ENCODE measurements around the gene USHBP1.

USHBP1 gene

GRCh38 chr19:17260842-17261325 lies 3.7 kb downstream of the USHBP1 start:
- WGBS = 27% methylated on average over 14 of the region's 15 CpGs

DNA sequence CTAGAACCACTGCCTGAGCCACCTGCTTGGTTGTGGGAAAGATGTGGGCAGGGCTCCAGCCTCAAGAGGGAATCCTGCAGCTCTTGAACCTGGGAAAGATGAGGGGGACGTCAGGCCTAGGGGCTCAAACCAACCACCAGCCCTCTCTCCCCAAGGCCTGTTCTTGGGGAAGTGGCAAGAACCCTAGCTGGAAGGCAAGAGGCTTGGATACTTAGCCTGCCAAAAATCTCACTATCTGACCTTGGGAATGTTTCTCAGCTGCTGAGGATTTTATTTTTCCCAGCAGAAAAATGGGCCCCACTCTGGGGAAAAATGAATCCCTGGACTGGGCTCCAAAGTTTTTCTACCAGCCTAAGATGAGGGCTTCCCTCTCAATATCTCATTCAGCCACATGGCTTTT lies 4.6 kb downstream of the USHBP1 start:
- no peak overlapping the region for H2BK5ac ChIP-seq (ENCODE audit: low read depth, low read length, poor library complexity, severe bottlenecking)
- H4K8ac ChIP-seq (ENCODE audit: low read length) = no peak overlapping the region
- no peak overlapping the region for H2BK120ac ChIP-seq (ENCODE audit: low read depth, low read length)
- DNase-seq = no peak
- no peak overlapping the region for H3K9ac ChIP-seq (ENCODE audit: low read length)
- H3K36me3 ChIP-seq (ENCODE audit: control insufficient read depth in 1 of 2, insufficient read depth in 2 of 2, low read depth in 1 of 2, low read length in 2 of 2) = no peaks in the 10 kb centered on the region
- no peak overlapping the region for H3K4me2 ChIP-seq (ENCODE audit: low read length, poor library complexity, severe bottlenecking)
- H3K9me3 ChIP-seq (ENCODE audit: control insufficient read depth, low read length) = peaks cover 10% of the 10 kb centered on the region
- no peak overlapping the region for H4K91ac ChIP-seq (ENCODE audit: low read length)
- 83% methylated on average over 1 of the region's 1 CpG for whole genome bisulfite sequencing
- no peaks in the 10 kb centered on the region for H3K79me1 ChIP-seq (replicated peaks; ENCODE audit: low read length, poor library complexity, severe bottlenecking)
- H3K14ac ChIP-seq (ENCODE audit: low read length in 2 of 2) = no peak overlapping the region
- H2BK12ac ChIP-seq (ENCODE audit: low read length in 2 of 2) = no peak overlapping the region
- H2AFZ ChIP-seq (ENCODE audit: low read depth, low read length) = no peak overlapping the region
- H2BK15ac ChIP-seq (ENCODE audit: low read depth, poor library complexity, severe bottlenecking) = no peak overlapping the region
- no peak overlapping the region for H3K27ac ChIP-seq (ENCODE audit: low read length, poor library complexity, severe bottlenecking)
- H3K4ac ChIP-seq (ENCODE audit: low read depth in 1 of 2, low read length in 2 of 2) = no peak overlapping the region
- peaks cover 4% of the 10 kb centered on the region for H3K4me1 ChIP-seq (ENCODE audit: control insufficient read depth, insufficient read depth, low read depth, low read length)
- H3K23ac ChIP-seq (ENCODE audit: low read length in 2 of 2) = no peak overlapping the region
- H3K27me3 ChIP-seq (ENCODE audit: control insufficient read depth in 1 of 2, insufficient read depth in 1 of 2, low read length in 2 of 2) = peaks cover 0 to 10% of the 10 kb centered on the region in 2 experiments
- no peak overlapping the region for H2AK5ac ChIP-seq (ENCODE audit: low read length, severe bottlenecking)
- no peak overlapping the region for H3K18ac ChIP-seq (ENCODE audit: low read depth in 1 of 2, low read length in 2 of 2)
- H3K4me3 ChIP-seq (ENCODE audit: insufficient read depth in 1 of 2, low read depth in 1 of 2, low read length in 2 of 2) = no peak overlapping the region

More at GRCh38 chr19:17260842-17261325, 3.7 kb downstream of the USHBP1 start:
- Histone ChIP-seq H2BK12ac (ENCODE audit: low read length in 2 of 2) (no peak overlapping the region), H3K79me1 (replicated peaks; ENCODE audit: low read length, poor library complexity, severe bottlenecking) (no peaks in the 10 kb centered on the region), H3K18ac (ENCODE audit: low read depth in 1 of 2, low read length in 2 of 2) (no peak overlapping the region), H2AFZ (ENCODE audit: low read depth, low read length) (no peak overlapping the region), H3K27me3 (ENCODE audit: control insufficient read depth in 1 of 2, insufficient read depth in 1 of 2, low read length in 2 of 2) (peaks cover 0 to 10% of the 10 kb centered on the region in 2 experiments), H2BK120ac (ENCODE audit: low read depth, low read length) (no peak overlapping the region), H3K4me2 (ENCODE audit: low read length, poor library complexity, severe bottlenecking) (no peak overlapping the region), H4K8ac (ENCODE audit: low read length) (no peak overlapping the region), H3K23ac (ENCODE audit: low read length in 2 of 2) (no peak overlapping the region), H3K4me3 (ENCODE audit: insufficient read depth in 1 of 2, low read depth in 1 of 2, low read length in 2 of 2) (no peak overlapping the region), H2BK15ac (ENCODE audit: low read depth, poor library complexity, severe bottlenecking) (no peak overlapping the region), H2AK5ac (ENCODE audit: low read length, severe bottlenecking) (no peak overlapping the region), H3K4ac (ENCODE audit: low read depth in 1 of 2, low read length in 2 of 2) (no peak overlapping the region), H3K27ac (ENCODE audit: low read length, poor library complexity, severe bottlenecking) (no peak overlapping the region), H3K36me3 (ENCODE audit: control insufficient read depth in 1 of 2, insufficient read depth in 2 of 2, low read depth in 1 of 2, low read length in 2 of 2) (no peaks in the 10 kb centered on the region), H3K4me1 (ENCODE audit: control insufficient read depth, insufficient read depth, low read depth, low read length) (no peaks in the 10 kb centered on the region), H3K9ac (ENCODE audit: low read length) (no peak overlapping the region), H3K9me3 (ENCODE audit: control insufficient read depth, low read length) (peaks cover 10% of the 10 kb centered on the region), H4K91ac (ENCODE audit: low read length) (no peak overlapping the region), H2BK5ac (ENCODE audit: low read depth, low read length, poor library complexity, severe bottlenecking) (no peak overlapping the region), H3K14ac (ENCODE audit: low read length in 2 of 2) (no peak overlapping the region)
- peak; percentile 71 for DNase-seq

DNA sequence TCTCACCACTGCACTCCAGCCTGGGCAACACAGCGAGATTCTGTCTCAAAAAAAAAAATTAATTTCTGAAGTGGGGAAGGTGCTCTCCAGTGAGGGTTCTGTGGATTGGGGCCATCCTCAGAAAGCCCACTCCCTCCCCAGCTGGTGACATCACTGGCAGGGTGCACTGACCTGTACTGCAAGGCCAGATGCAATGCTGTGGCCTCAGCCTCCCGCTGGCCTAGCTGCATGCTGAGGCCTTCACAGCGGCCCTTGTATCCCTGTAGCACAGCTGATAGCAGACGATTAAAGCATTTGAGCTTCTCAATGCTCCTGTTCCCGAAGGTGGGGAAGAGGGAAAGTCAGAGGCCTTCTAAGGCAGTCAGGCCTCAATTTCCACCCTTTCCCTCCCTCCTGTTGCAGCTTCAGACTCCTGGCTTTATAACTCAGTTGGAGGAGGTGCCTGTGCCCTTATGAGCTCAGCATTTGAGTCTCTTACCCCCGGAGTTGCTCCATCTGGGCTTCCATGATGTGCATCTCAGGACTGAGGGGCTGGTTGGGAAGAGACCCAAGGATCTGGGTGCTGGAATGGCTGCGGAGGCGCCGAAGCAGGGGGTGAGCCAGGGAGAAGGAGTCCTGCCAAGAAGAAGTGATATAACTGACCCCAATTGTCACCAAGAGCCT lies 5.3 kb downstream of the USHBP1 start:
- no peaks in the 10 kb centered on the region for H3K36me3 ChIP-seq (ENCODE audit: control insufficient read depth in 1 of 2, insufficient read depth in 2 of 2, low read depth in 1 of 2, low read length in 2 of 2)
- no peak overlapping the region for H2BK15ac ChIP-seq (ENCODE audit: low read depth, poor library complexity, severe bottlenecking)
- no peak overlapping the region for H3K23ac ChIP-seq (ENCODE audit: low read length in 2 of 2)
- no peak overlapping the region for H3K4me2 ChIP-seq (ENCODE audit: low read length, poor library complexity, severe bottlenecking)
- no peak overlapping the region for H3K27ac ChIP-seq (ENCODE audit: low read length, poor library complexity, severe bottlenecking)
- peaks cover 10% of the 10 kb centered on the region for H3K9me3 ChIP-seq (ENCODE audit: control insufficient read depth, low read length)
- peak; percentile 43 for DNase-seq
- no peak overlapping the region for H2AK5ac ChIP-seq (ENCODE audit: low read length, severe bottlenecking)
- H3K27me3 ChIP-seq (ENCODE audit: control insufficient read depth in 1 of 2, insufficient read depth in 1 of 2, low read length in 2 of 2) = peaks cover 0 to 13% of the 10 kb centered on the region in 2 experiments
- H4K8ac ChIP-seq (ENCODE audit: low read length) = peak overlapping the region; percentile 19
- no peaks in the 10 kb centered on the region for H3K79me1 ChIP-seq (replicated peaks; ENCODE audit: low read length, poor library complexity, severe bottlenecking)
- no peak overlapping the region for H2BK5ac ChIP-seq (ENCODE audit: low read depth, low read length, poor library complexity, severe bottlenecking)
- H3K9ac ChIP-seq (ENCODE audit: low read length) = no peak overlapping the region
- H3K4me1 ChIP-seq (ENCODE audit: control insufficient read depth, insufficient read depth, low read depth, low read length) = peaks cover 5% of the 10 kb centered on the region
- 92% methylated on average over 9 of the region's 9 CpGs for WGBS
- H4K91ac ChIP-seq (ENCODE audit: low read length) = no peak overlapping the region
- H3K4me3 ChIP-seq (ENCODE audit: insufficient read depth in 1 of 2, low read depth in 1 of 2, low read length in 2 of 2) = no peak overlapping the region
- no peak overlapping the region for H3K18ac ChIP-seq (ENCODE audit: low read depth in 1 of 2, low read length in 2 of 2)
- no peak overlapping the region for H3K14ac ChIP-seq (ENCODE audit: low read length in 2 of 2)
- H3K4ac ChIP-seq (ENCODE audit: low read depth in 1 of 2, low read length in 2 of 2) = no peak overlapping the region
- no peak overlapping the region for H2AFZ ChIP-seq (ENCODE audit: low read depth, low read length)
- no peak overlapping the region for H2BK120ac ChIP-seq (ENCODE audit: low read depth, low read length)
- H2BK12ac ChIP-seq (ENCODE audit: low read length in 2 of 2) = no peak overlapping the region

GRCh38 chr19:17256130-17256529 lies 8.4 kb downstream of the USHBP1 start:
- H2BK15ac ChIP-seq (ENCODE audit: low read depth, poor library complexity, severe bottlenecking) = no peak overlapping the region
- H2BK120ac ChIP-seq (ENCODE audit: low read depth, low read length) = no peak overlapping the region
- no peak overlapping the region for H3K18ac ChIP-seq (ENCODE audit: low read depth in 1 of 2, low read length in 2 of 2)
- H2BK12ac ChIP-seq (ENCODE audit: low read length in 2 of 2) = no peak overlapping the region
- peaks cover 5% of the 10 kb centered on the region for H3K4me1 ChIP-seq (ENCODE audit: control insufficient read depth, insufficient read depth, low read depth, low read length)
- no peak overlapping the region for H3K4me3 ChIP-seq (ENCODE audit: insufficient read depth in 1 of 2, low read depth in 1 of 2, low read length in 2 of 2)
- no peak overlapping the region for H3K14ac ChIP-seq (ENCODE audit: low read length in 2 of 2)
- no peak overlapping the region for H3K9ac ChIP-seq (ENCODE audit: low read length)
- peaks cover 0 to 13% of the 10 kb centered on the region in 2 experiments for H3K27me3 ChIP-seq (ENCODE audit: control insufficient read depth in 1 of 2, insufficient read depth in 1 of 2, low read length in 2 of 2)
- peaks cover 10% of the 10 kb centered on the region for H3K9me3 ChIP-seq (ENCODE audit: control insufficient read depth, low read length)
- DNase-seq = no peak
- no peak overlapping the region for H3K23ac ChIP-seq (ENCODE audit: low read length in 2 of 2)
- no peaks in the 10 kb centered on the region for H3K79me1 ChIP-seq (replicated peaks; ENCODE audit: low read length, poor library complexity, severe bottlenecking)
- no peak overlapping the region for H4K8ac ChIP-seq (ENCODE audit: low read length)
- H2BK5ac ChIP-seq (ENCODE audit: low read depth, low read length, poor library complexity, severe bottlenecking) = no peak overlapping the region
- no peak overlapping the region for H3K4me2 ChIP-seq (ENCODE audit: low read length, poor library complexity, severe bottlenecking)
- H2AK5ac ChIP-seq (ENCODE audit: low read length, severe bottlenecking) = no peak overlapping the region
- no peaks in the 10 kb centered on the region for H3K36me3 ChIP-seq (ENCODE audit: control insufficient read depth in 1 of 2, insufficient read depth in 2 of 2, low read depth in 1 of 2, low read length in 2 of 2)
- H3K27ac ChIP-seq (ENCODE audit: low read length, poor library complexity, severe bottlenecking) = no peak overlapping the region
- no peak overlapping the region for H4K91ac ChIP-seq (ENCODE audit: low read length)
- 90% methylated on average over 3 of the region's 3 CpGs for WGBS
- H3K4ac ChIP-seq (ENCODE audit: low read depth in 1 of 2, low read length in 2 of 2) = no peak overlapping the region
- no peak overlapping the region for H2AFZ ChIP-seq (ENCODE audit: low read depth, low read length)
